ENCODE data around the gene DNAJC11. TPM values are rescaled to one million over a fixed set of nuclear protein-coding genes. Genes with fewer than 3 reads are reported as not detected.

Gene DNAJC11, protein sequence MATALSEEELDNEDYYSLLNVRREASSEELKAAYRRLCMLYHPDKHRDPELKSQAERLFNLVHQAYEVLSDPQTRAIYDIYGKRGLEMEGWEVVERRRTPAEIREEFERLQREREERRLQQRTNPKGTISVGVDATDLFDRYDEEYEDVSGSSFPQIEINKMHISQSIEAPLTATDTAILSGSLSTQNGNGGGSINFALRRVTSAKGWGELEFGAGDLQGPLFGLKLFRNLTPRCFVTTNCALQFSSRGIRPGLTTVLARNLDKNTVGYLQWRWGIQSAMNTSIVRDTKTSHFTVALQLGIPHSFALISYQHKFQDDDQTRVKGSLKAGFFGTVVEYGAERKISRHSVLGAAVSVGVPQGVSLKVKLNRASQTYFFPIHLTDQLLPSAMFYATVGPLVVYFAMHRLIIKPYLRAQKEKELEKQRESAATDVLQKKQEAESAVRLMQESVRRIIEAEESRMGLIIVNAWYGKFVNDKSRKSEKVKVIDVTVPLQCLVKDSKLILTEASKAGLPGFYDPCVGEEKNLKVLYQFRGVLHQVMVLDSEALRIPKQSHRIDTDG
- 19.6 and 29.9 TPM in 2 replicates for total RNA-seq

GRCh38 chr1:6701437-6702153 is at the start of gene DNAJC11:
TSS of gene DNAJC11 (minus strand) at chr1:6701816. CDS start at chr1:6701800, 16 bp downstream.

DNA sequence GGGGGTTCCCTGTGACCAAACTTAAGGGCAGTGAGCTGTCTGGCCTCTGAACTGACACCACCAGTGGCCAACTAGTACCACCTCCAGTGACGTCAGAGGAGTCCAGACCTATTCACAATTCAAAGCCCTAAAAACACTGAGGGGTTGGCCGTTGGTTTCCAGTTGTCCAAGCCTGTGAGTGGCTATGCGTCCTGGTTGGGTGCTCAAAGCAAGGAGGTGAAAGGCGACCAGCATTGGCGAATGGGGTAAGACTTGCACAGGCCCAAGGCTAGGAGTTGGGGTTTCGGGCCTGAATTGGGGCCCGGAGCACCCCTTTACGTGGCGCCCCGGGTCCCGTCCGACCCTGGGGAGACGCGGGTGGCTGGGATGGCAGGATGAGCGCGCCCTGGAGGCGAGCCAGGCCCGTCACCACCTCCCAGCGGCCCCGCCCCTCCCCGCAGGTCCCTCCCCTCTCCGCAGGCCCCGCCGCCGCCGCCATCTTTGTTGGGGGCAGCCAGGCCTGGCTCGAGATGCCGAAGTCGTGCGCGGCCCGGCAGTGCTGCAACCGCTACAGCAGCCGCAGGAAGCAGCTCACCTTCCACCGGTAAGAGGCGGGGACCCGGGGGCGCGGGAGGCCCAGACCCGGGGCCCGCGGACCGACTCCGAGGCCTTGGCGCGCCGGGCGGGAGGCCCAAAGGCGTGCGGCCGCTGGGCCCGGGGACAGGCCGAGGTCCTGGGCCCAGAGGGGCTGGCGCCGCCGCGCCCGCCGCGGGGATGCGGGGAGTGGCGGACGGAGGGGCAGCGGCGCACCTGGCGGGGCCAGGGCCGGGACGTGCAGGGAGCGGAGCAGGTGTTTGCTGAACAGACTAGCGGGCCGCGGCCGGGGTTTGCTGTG is 76.7 kb downstream of the DNAJC11 start, which contains the start of gene THAP3:
TSS of gene THAP3 (plus strand) at position 159 of the 874 bp plus-strand sequence. CDS start at position 510, 351 bp downstream.

GRCh38 chr1:6613361-6614018 is 88.1 kb downstream of the DNAJC11 start, which contains the start of gene PHF13:
TSS of gene PHF13 (plus strand) at chr1:6613731. CDS start at chr1:6614067, 336 bp downstream.

DNA sequence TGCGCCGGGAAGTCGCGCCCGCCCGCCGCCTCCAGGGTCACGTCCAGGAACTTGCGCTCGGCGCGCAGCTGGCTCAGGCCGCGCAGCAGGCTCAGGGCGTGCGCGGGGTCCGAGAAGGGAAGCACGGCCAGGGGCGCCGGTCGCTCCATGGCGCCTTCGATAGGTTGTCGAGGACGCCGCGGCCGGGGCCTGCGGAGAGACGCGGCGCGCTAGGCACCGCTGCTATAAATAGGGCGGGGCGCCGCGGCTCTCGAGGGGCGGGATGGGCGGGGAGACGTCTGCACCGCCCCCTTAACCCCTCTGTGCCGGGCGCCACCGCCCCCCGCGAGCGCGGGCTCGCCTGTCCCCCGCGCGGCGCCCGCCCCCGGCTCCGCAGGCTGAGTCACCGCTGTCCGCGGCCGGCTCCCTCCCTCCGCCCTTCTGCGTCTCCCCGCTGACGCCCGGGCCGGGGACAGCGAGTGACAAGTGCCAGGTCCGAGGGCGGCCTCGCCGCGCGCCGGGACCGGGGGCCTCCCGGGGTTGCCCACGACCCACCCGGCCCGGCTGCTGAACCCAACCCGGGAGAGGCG is 98.9 kb downstream of the DNAJC11 start, which contains the start of gene KLHL21:
TSS of gene KLHL21 (minus strand) at position 201 of the 569 bp plus-strand sequence. CDS start at position 149, 52 bp downstream.

Other genes with a start within 250 kb of the DNAJC11 start
- gene TNFRSF25, start 235.6 kb downstream of the DNAJC11 start, total RNA-seq = 14.9 and 21.0 TPM in 2 replicates
- 49.0 and 59.5 TPM in 2 replicates for gene PLEKHG5, start 210.1 kb downstream of the DNAJC11 start, total RNA-seq
- 14.3 and 15.9 TPM in 2 replicates for gene NOL9, start 147.3 kb downstream of the DNAJC11 start, total RNA-seq
- gene TAS1R1, start 146.5 kb downstream of the DNAJC11 start, total RNA-seq = not detected in 2 replicates
- gene ZBTB48, start 121.8 kb downstream of the DNAJC11 start, total RNA-seq = 11.6 and 16.2 TPM in 2 replicates
- gene KLHL21, start 98.9 kb downstream of the DNAJC11 start, total RNA-seq = 72.8 and 81.4 TPM in 2 replicates
- 8.4 and 9.6 TPM in 2 replicates for gene PHF13, start 88.1 kb downstream of the DNAJC11 start, total RNA-seq
- 22.7 and 44.8 TPM in 2 replicates for gene THAP3, start 76.9 kb downstream of the DNAJC11 start, total RNA-seq
- 61.2 and 68.0 TPM in 2 replicates for gene CAMTA1, start 83.6 kb upstream of the DNAJC11 start, total RNA-seq